ENCODE data around the gene CFAP298. TPM values are rescaled to one million over a fixed set of nuclear protein-coding genes. Genes with fewer than 3 reads are reported as not detected.
A peak's percentile ranks its signal among the peaks of the same experiment; 100 is the strongest.
"Not testable (repeated sequence)": the region's sequence is repeated elsewhere in the genome, so short reads cannot be mapped to it uniquely, and the experiment has no call there.

The CFAP298 gene, protein sequence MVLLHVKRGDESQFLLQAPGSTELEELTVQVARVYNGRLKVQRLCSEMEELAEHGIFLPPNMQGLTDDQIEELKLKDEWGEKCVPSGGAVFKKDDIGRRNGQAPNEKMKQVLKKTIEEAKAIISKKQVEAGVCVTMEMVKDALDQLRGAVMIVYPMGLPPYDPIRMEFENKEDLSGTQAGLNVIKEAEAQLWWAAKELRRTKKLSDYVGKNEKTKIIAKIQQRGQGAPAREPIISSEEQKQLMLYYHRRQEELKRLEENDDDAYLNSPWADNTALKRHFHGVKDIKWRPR
- 10 to 100 TPM; 20.3 to 22.5 TPM for total RNA-seq
- total RNA-seq = 6.6 to 11.8 reads per million in 2 donors

DNA sequence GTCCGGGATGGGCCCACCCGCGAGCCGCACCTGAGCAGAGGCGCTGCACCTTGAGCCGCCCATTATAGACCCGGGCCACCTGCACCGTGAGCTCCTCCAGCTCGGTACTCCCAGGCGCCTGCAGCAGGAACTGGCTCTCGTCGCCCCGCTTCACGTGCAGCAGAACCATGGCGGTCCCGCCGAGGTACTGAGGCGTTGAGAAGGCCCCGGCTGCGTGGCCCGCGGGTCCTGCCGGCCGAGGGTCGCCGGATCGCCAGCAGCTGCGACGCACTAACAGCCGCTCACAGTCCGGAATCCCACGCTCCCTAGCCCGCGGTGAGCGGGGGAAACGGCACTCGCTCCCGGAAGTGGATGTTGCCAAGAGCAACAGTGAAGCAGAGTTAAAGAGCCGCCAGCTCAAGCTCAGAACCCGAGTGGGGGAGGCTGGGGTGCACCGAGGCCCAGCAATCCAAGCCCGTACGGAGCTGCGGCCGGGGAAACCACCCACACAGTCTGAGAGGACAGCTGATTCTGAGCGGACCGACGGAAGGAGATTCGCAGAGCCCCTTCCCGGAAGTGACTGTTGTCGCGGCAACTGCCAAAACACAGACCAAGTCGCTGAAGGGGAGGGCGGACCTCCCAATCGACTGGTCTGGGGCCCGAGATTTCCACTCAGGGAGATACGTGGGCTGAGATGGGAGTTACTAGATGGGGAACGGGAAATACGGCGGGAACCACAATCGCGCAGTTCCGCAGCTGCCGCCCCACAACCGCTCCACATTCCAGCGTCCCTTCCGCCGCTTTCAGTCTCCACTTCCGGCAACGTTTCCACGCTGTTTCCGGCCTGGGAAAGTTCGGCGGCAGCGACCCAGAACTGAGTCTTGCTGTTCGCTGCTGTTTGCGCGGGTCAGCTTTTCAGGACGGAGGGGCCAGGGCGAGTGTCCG, at the start of gene CFAP298:
TSS of gene CFAP298 (minus strand) at position 303 of the 924 bp plus-strand sequence. CDS start at position 169, 134 bp downstream.
- peak; percentile 76 to 86 (median 82) for DNase-seq
- Mint-ChIP-seq H3K27me3 (peaks cover 6% of the 10 kb centered on the region), H3K4me1 (peaks cover 16% of the 10 kb centered on the region), H3K4me3 (peak within 1 kb of the TSS; percentile 97), H3K27ac (peak within 1 kb of the TSS; percentile 98), H3K36me3 (ENCODE audit: low read depth) (peaks cover 4% of the 10 kb centered on the region)
- peak; percentile 96 for ATAC-seq
- H3K9me3 ChIP-seq (ENCODE audit: control insufficient read depth, low read length, poor library complexity, severe bottlenecking) = no peaks in the 10 kb centered on the region

DNA sequence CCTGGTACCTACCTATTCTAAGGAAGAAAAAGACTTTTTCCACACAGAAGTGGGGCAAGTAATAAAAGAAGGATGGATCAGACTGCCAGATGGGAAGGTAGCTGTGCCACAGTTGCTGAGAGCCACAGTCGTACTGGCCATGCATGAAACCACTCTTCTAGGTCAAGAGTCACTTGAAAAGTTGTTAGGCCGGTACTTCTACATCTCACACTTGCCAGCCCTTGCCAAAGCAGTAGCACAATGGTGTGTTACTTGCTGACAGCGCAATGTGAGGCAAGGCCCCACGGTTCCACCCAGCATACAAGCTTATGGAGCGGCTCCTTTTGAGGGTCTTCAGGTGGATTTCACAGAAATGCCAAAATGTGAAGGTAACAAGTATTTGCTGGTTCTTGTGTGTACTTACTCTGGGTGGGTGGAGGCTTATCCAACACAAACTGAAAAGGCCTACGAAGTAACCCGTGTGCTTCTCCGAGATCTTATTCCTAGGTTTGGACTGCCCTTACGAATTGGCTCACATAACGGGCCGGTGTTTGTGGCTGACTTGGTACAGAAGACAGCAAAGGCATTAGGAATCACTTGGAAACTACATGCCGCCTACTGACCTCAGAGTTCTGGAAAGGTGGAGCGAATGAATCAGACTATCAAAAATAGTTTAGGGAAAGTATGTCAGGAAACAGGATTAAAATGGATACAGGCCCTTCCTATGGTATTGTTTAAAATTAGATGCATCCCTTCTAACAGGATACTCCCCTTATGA, 49.0 kb upstream of the CFAP298 start:
- H3K27ac Mint-ChIP-seq; H3K9me3 ChIP-seq (ENCODE audit: control insufficient read depth, low read length, poor library complexity, severe bottlenecking); H3K4me3 Mint-ChIP-seq; DNase-seq; ATAC-seq; H3K27me3 Mint-ChIP-seq; H3K4me1 Mint-ChIP-seq: not testable (repeated sequence)
- peaks cover 13% of the 10 kb centered on the region for H3K36me3 Mint-ChIP-seq (ENCODE audit: low read depth)

DNA sequence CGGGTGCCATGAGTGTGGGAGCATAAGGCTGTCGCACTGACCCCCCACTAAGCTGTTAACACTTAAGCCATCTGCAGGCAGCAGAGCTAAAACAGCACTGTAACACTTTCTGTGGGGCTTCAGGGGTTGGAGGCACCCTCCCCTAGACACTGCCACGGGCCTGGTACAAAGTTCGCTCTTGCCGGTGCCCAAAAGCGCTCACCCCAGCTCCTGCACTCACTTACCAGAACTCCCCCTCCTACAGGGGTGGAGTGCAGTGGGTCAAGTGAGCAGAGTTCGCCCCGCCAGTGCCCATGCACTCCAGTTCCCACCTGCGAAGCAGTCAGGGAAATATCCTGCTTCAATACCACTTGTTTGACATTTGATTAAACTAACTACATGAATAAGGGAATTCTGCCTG, 46.3 kb upstream of the CFAP298 start:
- H3K9me3 ChIP-seq (ENCODE audit: control insufficient read depth, low read length, poor library complexity, severe bottlenecking) = no peaks in the 10 kb centered on the region
- DNase-seq (no peak), ATAC-seq (no peak)
- H3K27me3 Mint-ChIP-seq = no peaks in the 10 kb centered on the region
- H3K36me3 Mint-ChIP-seq (ENCODE audit: low read depth) = peaks cover 8% of the 10 kb centered on the region
- no peak overlapping the region for H3K4me3 Mint-ChIP-seq
- H3K27ac Mint-ChIP-seq = no peak overlapping the region
- H3K4me1 Mint-ChIP-seq = peaks cover 3% of the 10 kb centered on the region

DNA sequence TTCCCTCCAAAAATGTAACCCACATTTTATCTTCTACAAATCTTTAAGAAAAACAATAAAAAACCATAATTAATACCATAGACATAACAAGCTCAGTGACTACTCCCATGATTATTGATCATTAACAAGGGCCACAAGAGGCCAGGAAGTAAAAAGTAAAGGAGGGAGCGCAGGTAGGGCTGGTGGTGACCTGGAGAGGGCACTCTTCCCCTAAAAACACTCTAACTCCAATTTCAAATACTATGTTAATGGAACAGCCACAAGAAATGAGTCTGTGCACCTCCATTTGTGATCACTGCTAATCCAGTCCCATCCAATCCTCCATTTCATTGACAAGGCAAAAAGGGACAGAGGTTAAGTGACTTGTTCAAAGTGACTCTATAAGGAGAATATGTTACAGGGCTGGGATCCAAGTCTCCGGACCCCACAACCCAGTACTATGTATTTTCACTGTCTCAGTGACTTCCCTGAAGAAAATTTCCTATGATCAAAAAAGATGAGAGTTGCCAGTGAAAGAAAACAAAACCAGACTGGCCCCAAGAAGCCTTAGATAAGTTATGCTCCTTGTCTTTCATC, 41.2 kb upstream of the CFAP298 start:
- peaks cover 3% of the 10 kb centered on the region for H3K4me1 Mint-ChIP-seq
- peaks cover 5% of the 10 kb centered on the region for H3K36me3 Mint-ChIP-seq (ENCODE audit: low read depth)
- no peaks in the 10 kb centered on the region for H3K9me3 ChIP-seq (ENCODE audit: control insufficient read depth, low read length, poor library complexity, severe bottlenecking)
- ATAC-seq (peak; percentile 62), DNase-seq (no peak)
- H3K27ac Mint-ChIP-seq = no peak overlapping the region
- no peaks in the 10 kb centered on the region for H3K27me3 Mint-ChIP-seq
- no peak overlapping the region for H3K4me3 Mint-ChIP-seq

DNA sequence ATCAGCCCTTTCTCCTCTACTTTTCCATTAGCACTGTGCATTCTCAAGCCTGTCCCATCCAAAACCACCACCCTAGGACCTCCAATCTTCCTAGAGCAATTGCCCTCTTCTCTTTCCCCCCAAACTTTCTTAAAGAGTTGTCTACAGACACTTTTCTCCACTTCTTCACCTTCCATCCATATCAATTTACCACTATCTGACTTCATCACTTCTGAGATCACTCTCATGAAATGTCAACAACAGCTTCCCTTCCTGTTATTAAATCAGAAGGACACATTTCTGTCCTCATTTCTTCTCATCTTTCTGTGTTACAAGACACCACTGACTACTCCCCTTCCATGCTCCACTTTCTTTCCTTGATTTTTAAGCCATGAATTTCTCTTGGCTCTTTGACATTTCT, 36.0 kb upstream of the CFAP298 start:
- Mint-ChIP-seq H3K36me3 (ENCODE audit: low read depth) (peaks cover 6% of the 10 kb centered on the region), H3K27ac (no peak overlapping the region)

DNA sequence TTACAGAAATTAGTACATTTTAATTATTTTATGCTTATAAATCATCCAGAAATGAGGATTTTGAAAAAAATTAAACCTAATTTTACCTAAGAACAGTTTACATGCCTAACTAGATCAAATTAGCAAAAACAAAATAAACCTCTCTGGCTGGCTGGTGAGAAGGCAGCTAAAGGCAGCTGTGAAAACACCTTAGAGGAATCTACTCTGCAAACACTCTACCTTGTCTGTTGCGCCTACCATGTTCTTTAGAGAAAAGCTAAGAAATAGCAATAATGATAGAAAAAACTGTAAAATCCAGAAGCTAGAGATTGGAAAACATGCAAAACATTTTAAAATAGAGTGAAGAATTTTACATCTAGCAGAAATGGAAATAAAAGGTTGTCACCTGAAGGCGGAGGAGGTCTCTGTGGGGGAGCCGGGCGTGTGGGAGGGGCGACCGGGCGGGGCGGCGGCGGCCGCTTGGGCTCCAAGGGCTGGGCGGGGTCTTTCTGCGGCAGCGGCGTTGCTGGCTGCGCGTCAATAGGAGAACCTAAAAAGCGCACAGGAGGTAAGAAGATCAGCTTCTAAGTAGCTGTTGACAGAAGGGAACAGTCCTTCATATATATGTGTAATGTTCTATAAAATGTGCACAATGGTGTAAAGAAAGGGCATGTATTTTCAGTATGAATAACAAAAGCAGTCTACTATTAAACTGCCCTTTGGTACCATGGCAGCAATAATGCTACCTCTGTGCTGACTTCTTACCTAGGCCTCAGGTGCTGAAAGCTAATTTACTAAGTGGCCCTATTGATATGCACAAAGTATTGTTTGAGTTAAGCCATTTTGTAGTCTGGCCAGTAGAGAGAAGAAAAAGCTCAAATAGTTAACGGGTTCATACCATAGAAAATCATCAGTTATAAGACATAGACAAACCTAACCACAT, 33.3 kb upstream of the CFAP298 start:
- H3K27ac Mint-ChIP-seq = no peak overlapping the region
- H3K27me3 Mint-ChIP-seq = no peaks in the 10 kb centered on the region
- DNase-seq = no peak
- no peak for ATAC-seq
- peaks cover 6% of the 10 kb centered on the region for H3K36me3 Mint-ChIP-seq (ENCODE audit: low read depth)
- H3K4me1 Mint-ChIP-seq = no peaks in the 10 kb centered on the region
- no peaks in the 10 kb centered on the region for H3K9me3 ChIP-seq (ENCODE audit: control insufficient read depth, low read length, poor library complexity, severe bottlenecking)
- H3K4me3 Mint-ChIP-seq = no peak overlapping the region

More for the DNA sequence above, 36.0 kb upstream of the CFAP298 start:
- ATAC-seq (no peak), DNase-seq (no peak)
- no peaks in the 10 kb centered on the region for H3K9me3 ChIP-seq (ENCODE audit: control insufficient read depth, low read length, poor library complexity, severe bottlenecking)
- no peak overlapping the region for H3K4me3 Mint-ChIP-seq
- H3K4me1 Mint-ChIP-seq = no peaks in the 10 kb centered on the region
- no peaks in the 10 kb centered on the region for H3K27me3 Mint-ChIP-seq

DNA sequence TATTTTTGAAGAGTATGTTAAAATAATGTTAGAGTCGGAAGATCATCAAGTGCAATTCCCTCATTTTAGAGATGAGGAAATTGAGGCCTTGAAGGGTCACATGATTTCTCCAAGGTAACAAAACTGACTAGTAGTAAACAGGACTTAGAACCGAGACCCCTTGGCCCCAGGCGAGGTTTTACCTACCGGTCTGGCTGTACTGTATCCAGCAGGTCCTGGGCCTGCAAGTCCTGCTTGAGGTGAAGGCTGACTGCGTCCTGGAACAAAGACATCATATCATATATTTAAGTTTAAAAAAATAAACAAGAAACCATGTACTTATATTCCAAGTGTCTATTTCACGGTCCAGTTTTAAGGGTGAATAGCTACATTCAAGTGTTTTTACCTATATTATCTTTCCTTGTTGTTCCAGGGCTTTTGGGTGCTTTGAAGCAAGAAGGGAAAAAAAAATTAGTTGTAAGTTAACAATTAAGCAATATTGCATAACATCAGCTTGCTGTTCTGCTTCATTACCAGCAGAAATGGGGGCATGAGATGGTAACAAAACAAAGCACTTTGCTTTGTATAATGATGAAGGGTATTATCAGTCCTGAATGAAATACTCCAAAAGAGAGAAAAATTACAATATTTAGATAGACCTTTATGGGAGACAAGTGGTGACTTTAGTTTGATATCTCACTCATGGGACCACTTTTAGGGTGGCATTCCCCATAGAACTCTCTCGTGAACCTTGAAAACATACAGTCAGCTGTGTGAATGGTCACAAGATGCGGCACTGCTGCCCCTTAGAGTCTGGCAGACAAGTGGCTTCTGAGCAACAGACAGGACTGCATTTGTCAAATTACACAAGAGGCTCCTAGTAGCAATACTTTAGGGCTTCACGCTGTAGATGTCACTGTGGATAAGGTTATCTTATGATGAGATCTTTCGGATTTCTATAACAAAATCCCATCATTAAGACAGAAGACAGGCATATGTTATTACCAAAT, 29.8 kb upstream of the CFAP298 start:
- peaks cover 6% of the 10 kb centered on the region for H3K36me3 Mint-ChIP-seq (ENCODE audit: low read depth)
- H3K27ac Mint-ChIP-seq = no peak overlapping the region
- no peak for ATAC-seq

DNA sequence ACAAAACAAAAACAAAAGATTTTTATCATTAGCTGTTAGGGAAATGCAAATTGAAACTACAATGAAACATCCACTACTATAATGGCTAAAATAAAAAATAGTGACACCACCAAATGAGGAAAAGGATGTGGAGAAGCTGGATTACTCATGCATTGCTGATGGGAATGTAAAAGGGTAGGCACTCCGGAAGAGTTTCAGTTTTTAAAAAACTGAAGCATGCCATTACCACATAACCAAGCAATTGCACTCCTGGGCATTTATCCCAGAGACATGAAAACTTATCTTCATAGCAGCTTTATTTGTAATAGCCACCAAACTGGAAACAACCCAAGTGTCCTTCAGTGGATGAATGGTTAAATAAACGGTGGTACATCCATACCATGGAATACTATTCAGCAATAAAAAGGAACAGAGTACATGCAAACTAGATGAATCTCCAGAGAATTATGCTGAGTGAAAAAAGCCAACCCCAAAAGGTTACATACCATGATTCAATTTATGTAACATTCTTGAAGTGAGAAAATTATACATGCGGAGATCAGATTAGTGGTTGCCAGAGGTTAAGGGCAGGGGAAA, 14.5 kb upstream of the CFAP298 start:
- H3K4me3 Mint-ChIP-seq = no peak overlapping the region
- DNase-seq (no peak), ATAC-seq (no peak)
- peak overlapping the region; percentile 27 for H3K27ac Mint-ChIP-seq
- peaks cover 13% of the 10 kb centered on the region for H3K27me3 Mint-ChIP-seq
- peaks cover 3% of the 10 kb centered on the region for H3K9me3 ChIP-seq (ENCODE audit: control insufficient read depth, low read length, poor library complexity, severe bottlenecking)
- H3K36me3 Mint-ChIP-seq (ENCODE audit: low read depth) = peaks cover 6% of the 10 kb centered on the region
- peaks cover 7% of the 10 kb centered on the region for H3K4me1 Mint-ChIP-seq

More for the DNA sequence above, 29.8 kb upstream of the CFAP298 start:
- no peaks in the 10 kb centered on the region for H3K4me1 Mint-ChIP-seq
- DNase-seq = no peak
- H3K4me3 Mint-ChIP-seq = no peak overlapping the region
- no peaks in the 10 kb centered on the region for H3K27me3 Mint-ChIP-seq
- H3K9me3 ChIP-seq (ENCODE audit: control insufficient read depth, low read length, poor library complexity, severe bottlenecking) = no peaks in the 10 kb centered on the region

DNA sequence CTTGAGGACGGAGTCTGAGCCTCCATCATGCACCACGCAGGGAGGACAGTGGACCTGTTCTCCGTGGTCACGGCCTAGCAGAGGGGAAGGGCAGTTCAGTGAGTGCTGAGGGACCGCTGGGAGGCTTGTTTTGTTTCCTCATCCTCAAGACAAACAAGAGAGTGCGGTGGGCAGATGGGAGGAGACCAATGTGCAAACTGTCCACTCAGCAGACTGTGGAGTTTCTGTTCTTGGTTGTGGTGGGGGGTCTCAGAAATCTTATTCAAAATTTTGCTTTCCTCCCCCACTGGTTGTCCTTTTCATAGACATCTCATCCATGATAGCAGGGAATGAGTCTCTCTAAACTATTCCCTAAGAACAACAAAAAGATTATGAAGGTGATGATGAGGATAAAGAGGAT, 6.0 kb upstream of the CFAP298 start:
- ATAC-seq; H3K27ac Mint-ChIP-seq; H3K4me3 Mint-ChIP-seq; H3K4me1 Mint-ChIP-seq; DNase-seq; H3K9me3 ChIP-seq (ENCODE audit: control insufficient read depth, low read length, poor library complexity, severe bottlenecking); H3K36me3 Mint-ChIP-seq (ENCODE audit: low read depth): not testable (repeated sequence)
- peaks cover 23% of the 10 kb centered on the region for H3K27me3 Mint-ChIP-seq

DNA sequence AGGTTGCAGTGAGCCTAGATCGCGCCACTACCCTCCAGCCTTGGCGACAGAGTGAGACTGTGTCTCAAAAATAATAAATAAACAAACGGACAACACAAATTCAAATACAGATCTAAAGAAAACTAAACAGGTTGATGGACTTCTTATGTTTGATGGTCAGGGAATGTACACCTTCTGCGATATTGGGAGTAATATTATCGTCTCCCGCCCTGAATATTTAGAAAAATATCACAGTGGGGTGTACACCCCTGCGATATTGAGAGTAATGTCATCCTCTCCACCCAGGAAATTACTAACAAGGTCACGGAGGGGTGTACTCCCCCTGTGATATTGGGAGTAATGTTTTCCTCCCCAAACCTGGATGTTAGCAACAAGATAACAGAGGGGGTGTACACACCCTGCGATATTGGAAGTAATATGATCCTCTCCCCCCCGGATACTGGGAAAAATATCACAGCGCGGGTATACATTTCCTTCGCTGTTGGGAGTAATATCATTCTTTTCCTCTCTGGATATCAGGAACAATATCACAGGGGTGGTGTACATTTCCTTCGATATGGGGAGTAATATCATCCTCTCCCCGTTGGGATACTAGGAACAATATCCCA, 1.4 kb upstream of the CFAP298 start:
- ATAC-seq (no peak), DNase-seq (no peak)
- no peaks in the 10 kb centered on the region for H3K9me3 ChIP-seq (ENCODE audit: control insufficient read depth, low read length, poor library complexity, severe bottlenecking)
- H3K4me3 Mint-ChIP-seq = peak overlapping the region; percentile 97
- H3K27ac Mint-ChIP-seq = peak overlapping the region; percentile 98
- peaks cover 16% of the 10 kb centered on the region for H3K4me1 Mint-ChIP-seq
- H3K36me3 Mint-ChIP-seq (ENCODE audit: low read depth) = peaks cover 4% of the 10 kb centered on the region
- H3K27me3 Mint-ChIP-seq = peaks cover 6% of the 10 kb centered on the region

DNA sequence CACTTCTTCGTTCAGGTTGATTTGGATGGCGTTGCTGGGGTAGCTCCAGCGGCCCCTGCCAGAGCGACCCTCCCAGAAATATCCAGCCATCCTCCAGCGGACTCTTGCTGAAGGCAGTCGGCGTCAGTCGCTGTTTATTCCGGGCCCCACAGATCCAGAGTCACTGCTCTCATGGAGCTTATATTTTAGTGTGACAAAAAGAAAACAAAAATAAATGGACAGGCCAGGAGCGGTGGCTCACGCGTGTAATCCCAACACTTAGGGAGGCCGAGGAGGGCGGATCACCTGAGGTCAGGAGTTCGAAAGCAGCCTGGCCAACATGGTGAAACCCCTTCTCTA, 791 bp upstream of the CFAP298 start:
- H3K36me3 Mint-ChIP-seq (ENCODE audit: low read depth) = peaks cover 4% of the 10 kb centered on the region
- ATAC-seq = peak; percentile 1

More for the DNA sequence above, 791 bp upstream of the CFAP298 start:
- Mint-ChIP-seq H3K27ac (peak overlapping the region; percentile 98), H3K4me3 (peak overlapping the region; percentile 97), H3K4me1 (peaks cover 16% of the 10 kb centered on the region), H3K27me3 (peaks cover 6% of the 10 kb centered on the region)
- no peak for DNase-seq
- H3K9me3 ChIP-seq (ENCODE audit: control insufficient read depth, low read length, poor library complexity, severe bottlenecking) = no peaks in the 10 kb centered on the region

Data from T-helper 17 cell (primary cell).